NB4 (cell line): Measurements from ENCODE around the gene PDCD6IP.

Experiments
- CTCF ChIP-seq: IDR thresholded peaks from one replicate; pipeline ENCODE4 v1.5.1; 2012; ENCODE audit warnings: low read depth, low read length
- MAX ChIP-seq: IDR thresholded peaks from 2 replicates; pipeline ENCODE4 v1.6.1; 2011; ENCODE audit warnings: low read depth, low read length
- MYC ChIP-seq: IDR thresholded peaks from 2 replicates; pipeline ENCODE4 v1.6.1; 2011; ENCODE audit warnings: low read depth, low read length
- POLR2A ChIP-seq: IDR thresholded peaks from 2 replicates; pipeline ENCODE4 v1.6.1; 2011; ENCODE audit warnings: mild to moderate bottlenecking; ENCODE audit not compliant: insufficient read length; ENCODE audit errors: extremely low read depth

GRCh38 chr3:33825111-33825510, 26.7 kb downstream of the PDCD6IP start:
- no peak for TF ChIP-seq POLR2A
- TF ChIP-seq CTCF, result no peak
- TF ChIP-seq MYC, result no peak
- TF ChIP-seq MAX, result no peak
